Activated gamma-delta T cell (primary cell): ENCODE data around the gene COL11A1.
"Not testable (repeated sequence)": the region's sequence is repeated elsewhere in the genome, so short reads cannot be mapped to it uniquely, and the experiment has no call there.

Experiments
- DNase-seq: peaks from one replicate; lab custom pipeline; 2025; lab: John Stamatoyannopoulos, UW

The COL11A1 gene

DNA sequence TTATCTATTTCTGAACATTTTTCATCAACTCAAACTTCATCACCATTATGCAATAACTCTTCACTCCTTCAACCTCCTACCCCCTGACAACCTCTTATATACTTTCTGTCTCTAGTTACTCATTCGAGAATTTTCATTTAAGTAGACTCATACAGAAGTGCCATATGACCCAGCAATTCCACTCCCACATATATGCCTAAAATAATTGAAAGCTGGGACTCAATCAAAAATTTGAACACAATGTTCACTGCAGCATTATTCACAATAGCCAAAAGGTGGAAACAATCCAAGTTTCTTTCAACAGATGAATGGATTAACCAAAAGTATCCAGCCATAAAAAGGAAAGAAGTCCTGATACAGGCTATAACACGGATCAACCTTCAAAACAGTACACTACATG, 24.1 kb downstream of the COL11A1 start:
- DNase-seq, result no peak

DNA sequence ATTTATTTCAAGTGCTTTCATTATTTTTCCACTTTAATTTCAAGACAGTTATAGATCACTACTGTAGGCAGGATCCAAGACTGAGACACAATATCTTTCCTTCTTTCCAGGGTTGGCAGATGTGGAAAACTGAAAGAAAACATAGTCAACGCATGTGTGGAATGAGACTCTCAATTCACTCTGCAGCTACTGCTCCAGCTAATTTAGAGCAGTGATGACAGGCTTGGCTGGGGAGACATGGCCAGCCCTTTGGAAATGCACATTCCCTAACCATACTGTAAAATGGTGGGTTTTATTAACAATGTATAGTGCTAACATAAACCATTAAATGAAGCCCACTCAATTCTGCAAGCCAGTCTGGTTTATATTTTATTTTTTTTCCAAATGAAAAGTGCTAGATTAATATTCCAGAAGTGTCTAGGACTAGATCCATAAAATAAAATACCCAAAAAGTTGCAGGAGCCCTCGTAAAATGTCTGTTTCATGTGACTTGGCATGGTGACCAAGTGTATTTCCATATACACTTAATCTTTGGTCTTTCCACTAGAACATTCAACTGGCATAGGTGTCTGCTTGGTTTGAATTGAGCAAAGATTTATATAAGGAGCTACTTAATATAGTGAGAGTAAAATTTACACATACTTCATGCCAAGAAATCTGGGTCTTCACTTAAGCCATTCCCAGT, 32.9 kb downstream of the COL11A1 start:
- DNase-seq, result no peak

DNA sequence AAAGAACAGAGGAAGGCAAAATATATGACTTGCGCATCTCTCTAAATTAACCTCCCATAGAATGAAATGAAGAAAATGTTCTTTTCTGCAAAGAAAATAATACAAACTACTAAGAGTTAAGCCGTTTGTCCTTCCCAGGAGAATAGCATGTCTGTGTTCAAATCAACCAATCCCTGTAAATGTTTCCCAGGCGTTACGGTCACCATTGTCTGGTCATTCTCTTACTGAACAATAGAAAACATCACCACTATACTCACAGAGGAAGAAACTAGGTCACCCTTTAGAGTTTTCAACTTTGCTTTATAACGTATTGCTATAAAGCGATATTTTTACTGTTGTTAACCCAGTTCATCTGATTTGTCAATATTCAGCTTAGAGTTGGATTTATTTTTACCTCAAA, 34.1 kb downstream of the COL11A1 start:
- DNase-seq, result no peak

DNA sequence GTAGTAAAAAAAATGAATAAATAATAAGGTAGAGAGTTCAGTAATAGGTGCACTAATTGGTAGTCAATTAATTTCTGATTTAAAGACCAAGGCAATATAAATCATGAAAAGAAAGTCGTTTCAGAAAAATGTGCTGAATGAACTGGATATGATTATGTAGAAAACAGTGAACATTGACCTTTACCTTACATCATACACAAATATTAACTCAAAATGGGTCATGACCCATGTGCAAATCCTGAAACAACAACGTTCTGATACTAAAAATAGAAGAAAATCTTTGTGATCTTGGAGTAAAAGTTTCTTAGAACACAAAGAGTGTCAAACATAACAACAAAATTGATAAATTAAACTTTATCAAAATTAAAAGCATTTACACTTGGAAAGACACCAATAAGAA, 39.1 kb downstream of the COL11A1 start:
- DNase-seq, result no peak

DNA sequence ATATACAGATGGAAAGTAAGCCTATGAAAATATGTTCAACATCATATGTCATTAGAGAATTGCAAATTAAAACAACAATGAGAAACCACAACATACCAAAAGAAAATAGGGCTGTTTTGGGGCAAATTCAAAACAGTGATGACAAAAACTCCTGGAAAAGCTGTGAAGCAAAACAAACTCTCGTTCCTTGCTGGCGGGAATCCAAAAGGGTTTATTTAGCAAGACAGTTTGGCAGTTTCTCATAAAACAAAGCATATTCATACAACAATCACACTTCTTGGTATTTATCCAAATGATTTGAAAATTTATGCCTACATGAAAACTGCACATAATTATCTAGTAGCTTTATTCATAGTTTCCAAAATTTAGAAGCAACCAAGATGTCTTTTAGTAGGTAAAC, 44.4 kb downstream of the COL11A1 start:
- no peak for DNase-seq

DNA sequence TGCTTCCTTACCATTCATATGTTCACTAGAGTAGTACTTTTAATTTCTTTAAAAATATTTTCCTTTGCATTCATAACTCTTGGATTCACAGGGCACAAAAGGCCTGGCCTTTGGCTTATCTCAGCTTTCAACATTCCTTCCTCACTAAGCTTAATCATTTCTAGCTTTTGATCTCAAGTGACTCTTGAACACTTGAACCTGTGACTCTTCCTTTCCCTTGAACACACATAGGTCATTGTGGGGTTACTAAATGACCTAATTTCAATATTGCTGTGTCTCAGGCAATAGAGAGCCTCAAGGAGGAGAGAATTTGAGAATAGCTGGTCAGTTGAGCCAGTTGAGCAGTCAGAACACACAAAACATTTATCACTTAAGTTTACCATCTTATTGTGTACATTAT, 49.9 kb downstream of the COL11A1 start:
- no peak for DNase-seq

DNA sequence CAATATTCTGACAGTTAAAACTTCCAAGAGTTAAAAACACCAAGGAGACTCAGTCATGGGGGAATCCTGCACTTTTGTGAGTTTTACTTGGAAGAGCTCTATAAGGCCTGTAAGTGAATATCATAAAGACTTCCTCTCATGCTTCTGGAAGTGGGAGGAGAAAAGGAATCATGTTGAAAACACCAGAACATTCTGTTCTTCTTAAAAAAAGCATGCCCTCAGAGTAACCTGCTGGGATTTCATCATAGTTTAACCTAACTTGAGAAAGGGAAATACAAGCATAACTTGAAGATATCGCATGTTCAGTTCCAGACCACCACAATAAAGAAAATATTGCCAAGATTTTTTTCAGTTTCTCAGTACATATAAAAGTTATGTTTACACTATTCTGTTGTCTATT, 51.9 kb downstream of the COL11A1 start:
- no peak for DNase-seq

DNA sequence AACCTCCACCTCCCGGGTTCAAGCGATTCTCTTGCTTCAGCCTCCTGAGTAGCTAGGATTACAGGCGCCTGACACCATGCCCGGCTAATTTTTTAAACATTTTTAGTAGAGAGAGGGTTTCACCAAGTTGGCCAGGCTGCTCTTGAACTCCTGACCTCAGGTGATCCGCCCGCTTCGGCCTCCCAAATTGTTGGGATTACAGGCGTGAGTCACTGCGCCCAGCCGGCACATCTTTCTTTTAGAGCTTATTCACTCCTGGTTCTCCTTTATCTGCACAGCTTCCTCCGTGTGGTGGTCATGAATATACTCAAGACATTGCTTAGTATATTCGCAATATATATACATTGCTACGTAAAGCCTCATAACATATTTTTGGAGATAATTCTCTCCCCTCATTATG, 80.2 kb downstream of the COL11A1 start:
- not testable (repeated sequence) for DNase-seq

DNA sequence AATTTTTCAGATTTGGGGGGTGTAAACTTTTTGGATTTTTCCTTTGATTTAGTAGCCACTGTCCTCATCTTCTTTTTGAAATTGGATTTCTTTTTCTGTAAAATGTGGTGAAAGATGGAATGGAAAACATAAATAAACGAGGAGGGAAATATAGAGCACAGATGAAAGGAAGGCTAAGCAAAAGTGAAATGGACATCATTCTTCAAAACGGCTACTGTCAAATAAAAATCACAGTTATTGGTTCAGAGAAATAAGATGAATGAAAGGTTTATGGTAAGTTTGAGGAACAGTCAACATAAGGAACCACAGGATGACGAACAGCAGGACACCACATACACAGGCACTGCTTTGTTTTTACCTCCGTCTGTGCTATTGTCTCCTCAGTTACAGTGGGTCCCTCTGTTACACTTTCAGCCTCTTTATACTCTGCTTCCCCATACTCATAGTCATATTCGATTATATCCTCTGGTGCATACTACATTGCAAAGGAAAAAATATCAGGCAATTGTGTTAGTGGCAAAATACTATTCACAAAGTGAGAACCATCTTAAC, 82.4 kb downstream of the COL11A1 start:
- DNase-seq, result no peak

DNA sequence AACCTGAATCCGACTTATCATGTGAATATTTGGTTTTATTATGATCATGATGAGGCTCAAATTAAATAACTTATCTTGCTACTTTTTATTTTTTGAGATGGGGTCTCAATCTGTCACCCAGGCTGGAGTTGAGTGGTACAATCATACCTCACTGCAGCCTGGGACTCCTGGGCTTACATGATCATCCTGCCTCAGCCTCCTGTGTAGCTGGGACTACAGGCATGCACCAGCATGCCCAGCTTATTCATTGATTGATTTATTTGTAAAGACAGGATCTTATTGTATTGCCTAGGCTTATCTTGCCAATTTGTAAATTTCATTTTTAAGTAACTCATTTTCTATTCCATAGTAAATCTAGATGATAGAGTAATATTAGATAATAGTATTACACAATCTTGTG, 84.3 kb downstream of the COL11A1 start:
- DNase-seq, result no peak

DNA sequence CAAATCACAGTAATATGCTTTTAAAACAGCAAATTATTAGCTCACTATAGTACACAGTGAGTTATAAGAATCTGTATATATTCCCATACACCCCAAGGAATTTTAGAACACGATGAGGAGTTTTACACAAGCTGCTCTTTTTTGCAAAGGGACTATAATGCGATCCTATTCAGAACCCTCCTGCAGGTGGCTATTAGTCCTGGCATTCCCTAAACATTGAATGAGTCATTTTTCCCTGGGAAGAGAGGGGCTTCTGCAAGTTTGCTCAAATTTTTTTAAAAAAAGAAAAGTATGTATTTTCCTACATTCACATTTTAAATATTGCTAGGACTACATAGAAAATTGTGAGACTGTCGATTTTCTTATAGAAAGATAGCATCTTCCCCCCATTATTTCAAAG, 106.3 kb downstream of the COL11A1 start:
- no peak for DNase-seq

DNA sequence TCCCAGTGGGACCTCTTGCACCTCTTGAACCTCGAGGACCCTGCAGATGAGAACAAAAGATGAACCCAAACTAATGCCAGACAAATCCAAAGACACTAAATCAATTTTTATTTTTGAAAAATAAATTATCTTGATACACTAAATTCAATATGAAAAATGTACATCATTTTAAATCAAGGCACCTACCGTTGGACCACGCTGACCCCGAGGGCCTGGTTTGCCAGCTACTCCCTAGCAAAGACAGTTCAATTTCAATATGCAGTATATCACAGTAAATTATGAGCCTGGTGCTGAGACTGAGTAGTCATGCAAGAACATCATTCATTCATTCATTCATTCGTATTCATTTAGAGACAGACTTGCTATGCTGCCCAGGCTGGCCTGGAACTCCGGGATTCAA, 129.4 kb downstream of the COL11A1 start:
- DNase-seq, result no peak

DNA sequence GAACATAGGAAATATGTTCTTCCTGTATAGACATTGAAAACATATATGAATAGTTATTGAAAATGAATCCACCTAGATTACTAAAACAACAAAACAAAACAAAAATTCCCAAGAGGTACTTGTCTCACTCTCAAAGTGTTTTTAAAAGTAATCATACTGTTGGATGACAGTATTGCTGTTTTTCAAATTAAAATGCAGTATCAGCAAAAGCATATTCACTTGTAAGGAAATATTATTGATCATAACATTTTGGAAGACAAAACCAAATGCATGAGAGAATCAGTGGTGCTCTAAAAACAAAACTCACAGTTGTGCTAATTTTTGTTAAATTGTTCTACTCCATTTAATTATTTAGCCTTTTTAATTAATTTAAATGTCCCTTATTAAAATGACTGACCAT, 131.0 kb downstream of the COL11A1 start:
- DNase-seq, result no peak

DNA sequence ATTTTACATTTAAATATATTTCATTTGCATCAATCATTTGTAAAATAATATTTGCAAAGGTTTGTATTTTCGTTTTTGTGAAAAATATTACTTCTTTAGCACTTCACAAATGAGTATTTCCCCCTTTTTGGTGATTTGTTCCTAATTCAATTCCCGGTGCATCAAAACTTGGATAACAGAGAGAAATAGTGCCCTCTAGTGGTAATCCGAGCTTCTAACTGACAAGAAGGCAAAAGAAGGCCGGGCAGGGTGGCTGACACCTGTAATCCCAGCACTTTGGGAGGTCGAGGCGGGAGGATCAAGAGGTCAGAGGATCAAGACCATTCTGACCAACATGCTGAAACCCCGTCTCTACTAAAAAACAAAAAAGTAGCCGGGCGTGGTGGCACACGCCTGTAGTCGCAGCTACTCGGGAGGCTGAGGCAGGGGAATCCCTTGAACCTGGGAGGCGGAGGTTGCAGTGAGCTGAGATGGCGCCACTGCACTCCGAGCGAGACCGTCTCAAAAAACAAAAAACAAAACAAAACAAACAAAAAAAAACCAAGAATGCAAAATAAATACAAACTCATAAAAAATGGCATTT, 137.7 kb downstream of the COL11A1 start:
- no peak for DNase-seq

DNA sequence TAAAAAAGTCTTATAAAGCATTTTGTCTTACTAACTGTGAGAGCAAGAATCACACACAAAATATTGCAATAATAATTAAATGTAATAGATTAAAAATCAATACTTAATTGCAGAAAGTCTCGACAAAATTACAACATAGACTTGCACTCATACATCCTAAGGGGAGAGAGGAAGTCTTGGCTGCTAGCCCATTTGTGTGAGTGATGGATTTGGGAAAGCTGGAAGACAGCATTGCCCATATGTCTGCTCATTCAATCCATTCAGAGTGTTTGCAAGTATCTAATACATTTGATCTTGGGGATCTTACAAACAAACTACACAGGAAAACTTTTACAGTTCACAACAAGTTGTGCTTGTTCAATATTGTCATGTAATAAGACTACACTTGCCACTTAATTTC, 140.5 kb downstream of the COL11A1 start:
- DNase-seq, result no peak

DNA sequence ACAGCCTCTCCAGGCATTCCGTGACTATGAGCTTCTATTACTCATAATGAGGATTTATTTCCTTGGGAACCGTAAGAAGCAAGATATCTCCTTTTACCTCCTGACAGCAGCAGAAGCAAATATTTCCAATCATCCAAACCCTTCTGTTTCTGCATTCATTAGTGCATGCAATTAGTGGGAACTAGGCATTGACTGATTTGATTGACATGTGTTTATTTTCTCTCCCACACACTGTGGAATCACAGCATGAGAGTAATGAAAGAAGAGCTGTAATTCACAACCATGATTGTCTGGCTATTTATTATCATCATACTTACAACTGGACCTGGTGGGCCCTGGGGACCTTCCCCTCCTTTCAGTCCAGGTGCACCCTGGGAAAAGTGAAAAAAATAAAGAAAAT, 146.8 kb downstream of the COL11A1 start:
- no peak for DNase-seq

DNA sequence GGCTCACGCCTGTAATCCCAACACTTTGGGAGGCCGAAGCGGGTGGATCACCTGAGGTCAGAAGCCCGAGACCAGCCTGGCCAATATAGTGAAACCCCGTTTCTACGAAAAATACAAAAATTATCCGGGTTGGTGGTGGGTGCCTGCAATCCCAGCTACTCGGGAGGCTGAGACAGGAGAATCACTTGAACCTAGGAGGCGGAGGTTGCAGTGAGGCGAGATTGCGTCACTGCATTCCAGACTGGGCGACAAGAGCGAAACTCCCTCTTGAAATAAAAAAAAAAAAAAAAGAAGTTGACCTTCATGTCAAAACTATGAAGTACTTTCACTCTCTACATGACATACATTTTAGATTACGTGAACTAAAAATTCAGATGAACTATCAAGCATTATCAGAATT, 153.7 kb downstream of the COL11A1 start:
- no peak for DNase-seq

DNA sequence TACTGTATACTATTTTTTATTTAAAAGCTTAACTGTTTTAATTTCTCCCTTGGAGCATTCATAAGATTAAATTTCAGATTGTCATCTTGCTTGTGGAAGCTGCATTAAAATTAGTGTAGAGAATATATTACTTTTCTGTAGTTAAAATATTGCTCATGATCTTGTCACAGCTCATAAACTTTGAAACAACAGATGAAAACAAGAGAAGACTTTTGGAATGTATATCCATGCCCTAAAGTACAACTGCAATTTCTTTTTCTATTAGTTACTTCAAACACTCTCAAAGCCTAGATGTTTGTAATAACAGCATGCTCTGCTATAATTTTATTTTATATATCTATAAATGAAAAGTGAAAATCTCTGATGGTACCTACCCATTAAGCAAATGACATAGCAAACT, 155.9 kb downstream of the COL11A1 start:
- no peak for DNase-seq

DNA sequence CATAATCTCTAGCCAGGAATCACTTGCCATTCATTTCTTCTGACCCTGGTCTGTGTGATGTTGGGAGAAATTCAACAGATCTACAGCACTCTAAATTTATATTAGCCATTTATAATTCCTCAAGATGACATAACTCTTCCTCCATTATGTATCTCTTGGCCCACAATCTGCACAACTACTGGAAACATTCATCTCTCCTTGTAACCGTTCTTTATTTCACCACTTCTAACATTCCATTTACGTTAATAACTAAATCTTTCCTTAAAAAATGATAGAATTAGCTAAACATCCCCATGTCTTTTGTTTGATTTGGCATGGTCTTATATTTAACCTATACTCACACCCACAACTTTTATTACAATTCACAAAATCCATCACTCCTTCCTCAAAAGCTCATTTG, 166.0 kb downstream of the COL11A1 start:
- DNase-seq, result no peak

DNA sequence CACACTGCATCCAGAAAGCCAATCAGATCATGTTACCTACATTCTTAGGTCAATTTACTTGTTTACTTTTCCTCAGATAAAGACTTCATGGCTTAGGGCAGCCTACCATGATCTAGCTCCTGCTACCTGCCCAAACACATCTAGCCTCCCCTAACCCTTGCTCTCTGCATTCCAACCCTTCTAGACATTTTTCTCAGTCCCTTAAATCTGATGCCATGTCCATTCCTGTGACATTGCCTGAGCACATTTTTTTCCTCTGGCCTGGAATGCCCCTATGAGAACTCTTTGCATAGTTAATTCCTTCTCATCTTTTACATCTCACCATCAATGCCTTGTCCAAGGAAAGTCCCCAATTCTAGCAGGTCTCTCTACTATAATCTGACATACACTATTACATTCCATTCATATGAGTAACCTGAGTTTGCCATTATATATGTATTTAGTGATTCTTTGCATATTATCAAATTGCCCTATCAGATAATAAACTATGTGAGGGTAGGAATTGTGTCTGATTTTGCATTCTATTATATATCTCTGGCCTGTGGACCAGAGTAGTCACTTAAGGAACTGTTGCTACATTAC, 166.9 kb downstream of the COL11A1 start:
- DNase-seq, result no peak

DNA sequence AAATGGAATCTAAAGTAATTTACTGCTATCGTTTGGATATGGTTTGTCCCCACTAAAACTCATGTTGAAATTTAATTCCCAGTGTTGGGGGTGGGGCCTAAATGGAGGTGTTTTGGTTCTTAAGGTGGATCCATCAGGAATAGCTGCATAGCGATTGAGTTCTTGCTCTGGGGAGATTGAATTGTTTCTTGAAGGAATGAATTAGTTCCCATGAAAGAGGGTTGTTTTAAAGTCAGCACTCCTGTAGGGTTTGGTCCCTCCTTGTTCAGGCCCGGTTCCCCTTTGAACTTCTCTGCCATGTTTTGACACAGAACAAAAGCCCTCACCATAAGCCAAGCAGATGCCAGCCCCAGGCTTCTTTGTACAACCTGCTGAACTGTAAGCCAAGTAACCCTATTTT, 170.9 kb downstream of the COL11A1 start:
- DNase-seq, result no peak

DNA sequence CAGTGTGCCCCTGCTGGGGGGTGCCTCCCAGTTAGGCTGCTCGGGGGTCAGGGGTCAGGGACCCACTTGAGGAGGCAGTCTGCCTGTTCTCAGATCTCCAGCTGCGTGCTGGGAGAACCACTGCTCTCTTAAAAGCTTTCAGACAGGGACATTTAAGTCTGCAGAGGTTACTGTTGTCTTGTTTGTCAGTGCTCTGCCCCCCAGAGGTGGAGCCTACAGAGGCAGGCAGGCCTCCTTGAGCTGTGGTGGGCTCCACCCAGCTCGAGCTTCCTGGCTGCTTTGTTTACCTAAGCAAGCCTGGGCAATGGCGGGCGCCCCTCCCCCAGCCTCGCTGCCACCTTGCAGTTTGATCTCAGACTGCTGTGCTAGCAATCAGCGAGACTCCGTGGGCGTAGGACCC, 175.0 kb downstream of the COL11A1 start:
- not testable (repeated sequence) for DNase-seq

DNA sequence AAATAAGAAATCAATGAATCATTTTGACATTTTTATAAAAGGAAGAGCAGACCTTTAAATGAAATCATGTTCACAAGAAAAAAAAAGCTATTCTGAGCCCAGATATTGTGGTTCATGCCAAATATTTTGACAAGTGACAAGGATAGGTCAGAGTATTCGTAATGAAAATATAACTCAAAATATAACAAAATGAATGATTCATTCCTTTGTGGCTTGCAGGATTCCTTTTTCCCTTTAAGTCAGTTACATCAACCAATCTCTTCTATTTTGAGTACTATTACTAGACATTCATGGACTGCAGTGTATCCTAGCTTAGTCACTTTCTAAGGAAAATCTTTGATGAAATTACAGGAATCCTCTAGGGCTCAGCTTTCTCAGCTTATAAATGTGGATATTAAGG, 188.7 kb downstream of the COL11A1 start:
- DNase-seq, result no peak

DNA sequence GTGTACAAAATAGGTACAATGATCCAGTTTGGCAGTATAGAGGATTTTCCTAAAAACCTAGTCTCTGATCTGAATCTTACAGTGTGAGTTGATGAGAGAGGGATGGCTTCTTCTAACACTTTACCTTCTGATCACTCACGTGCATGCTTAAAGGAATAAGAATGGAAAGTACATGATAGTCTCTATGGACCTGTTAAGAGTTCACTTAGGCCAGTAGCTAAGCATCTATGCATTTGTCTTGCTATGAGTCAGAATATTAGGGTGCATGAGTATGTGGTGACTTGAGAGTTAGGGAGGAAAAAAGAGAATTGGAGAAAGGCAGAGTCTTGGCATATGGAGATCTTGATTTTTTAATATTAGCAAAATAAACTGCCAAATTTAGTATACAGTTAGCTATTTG, 206.3 kb downstream of the COL11A1 start:
- DNase-seq, result no peak
